CD4-positive, alpha-beta T cell treated with Interleukin-21 for 1 hour (primary cell): ENCODE results near the gene TEX2.

Source experiments
- DNase-seq: peaks from one replicate; pipeline ENCODE4 v3.0.0-alpha.2; 2020

TEX2 gene

DNA sequence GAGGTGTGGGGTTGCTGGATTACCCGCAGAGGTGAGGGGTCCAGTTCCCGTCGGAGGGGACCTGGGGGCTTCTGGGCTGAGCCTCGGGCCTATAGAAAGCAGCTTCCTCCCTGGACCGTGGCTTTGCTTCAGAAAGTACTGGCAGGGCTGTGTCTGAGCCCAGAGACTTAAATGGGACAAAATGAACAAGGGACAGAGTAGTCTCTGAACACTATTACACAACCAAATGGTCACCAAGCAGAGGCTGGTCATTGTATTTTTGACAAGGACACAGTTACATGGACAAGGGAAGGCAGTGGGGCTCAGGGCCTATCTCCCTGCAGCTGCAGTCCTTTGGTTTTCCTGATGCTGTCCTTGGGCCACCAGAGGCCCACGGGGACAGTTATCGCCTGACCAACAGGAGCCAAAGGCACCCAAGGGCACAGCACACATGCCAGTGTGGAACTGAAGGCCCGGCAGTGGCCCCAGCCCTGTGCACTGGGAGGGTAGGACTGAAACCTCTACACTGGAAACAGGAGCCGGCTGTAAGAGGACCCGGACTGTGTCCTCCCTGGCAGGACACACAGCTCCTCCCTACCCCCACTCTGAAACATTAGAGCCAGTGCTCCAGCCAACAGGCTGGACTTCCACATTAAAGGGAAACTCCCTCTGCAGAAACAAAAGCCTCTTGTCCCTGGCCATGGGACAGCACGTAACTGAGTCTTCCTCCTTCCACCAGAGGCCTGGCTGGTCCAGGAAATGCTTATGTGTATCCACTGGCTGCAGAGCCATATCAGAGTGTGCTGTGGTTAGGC is 107.1 kb downstream of the TEX2 start:
- DNase-seq: no peak

DNA sequence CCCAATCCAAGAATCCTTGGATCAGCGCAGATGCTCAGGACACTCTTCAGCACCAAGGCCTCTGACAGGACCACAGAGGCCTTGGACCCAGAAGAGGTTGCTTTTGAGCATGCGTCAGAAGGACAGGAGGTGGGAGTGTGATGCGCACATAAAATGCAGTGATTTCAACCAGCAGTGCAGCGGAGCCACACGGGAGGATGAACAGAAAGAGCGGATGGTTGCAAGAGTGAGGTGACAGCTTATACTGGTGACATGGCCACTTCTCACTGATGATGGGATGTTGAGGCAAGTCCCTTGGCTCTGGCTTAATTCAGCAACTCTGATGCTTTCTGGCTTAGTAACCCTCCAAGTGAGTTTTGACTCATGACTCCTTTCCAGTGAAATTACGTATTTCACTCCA is 107.9 kb downstream of the TEX2 start:
- DNase-seq: no peak

DNA sequence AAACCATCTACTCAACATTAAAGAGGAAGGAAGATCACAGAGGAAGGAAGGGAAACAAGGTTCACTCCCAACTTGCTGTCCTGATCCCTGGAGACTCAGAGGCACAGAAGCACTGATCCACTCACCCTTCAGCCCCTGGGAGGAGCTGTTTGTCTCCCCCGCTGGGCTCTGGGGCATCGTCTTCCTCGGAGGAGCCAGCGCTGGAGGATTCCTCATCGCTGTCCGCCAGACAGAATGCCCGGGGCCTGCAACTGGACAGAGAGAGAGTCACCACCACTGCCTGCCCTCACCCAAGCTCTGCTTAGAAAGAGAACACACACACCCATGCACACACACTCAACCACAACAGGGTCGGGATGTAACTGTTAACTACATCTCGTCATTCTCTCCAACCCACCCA is 108.3 kb downstream of the TEX2 start:
- DNase-seq: no peak

DNA sequence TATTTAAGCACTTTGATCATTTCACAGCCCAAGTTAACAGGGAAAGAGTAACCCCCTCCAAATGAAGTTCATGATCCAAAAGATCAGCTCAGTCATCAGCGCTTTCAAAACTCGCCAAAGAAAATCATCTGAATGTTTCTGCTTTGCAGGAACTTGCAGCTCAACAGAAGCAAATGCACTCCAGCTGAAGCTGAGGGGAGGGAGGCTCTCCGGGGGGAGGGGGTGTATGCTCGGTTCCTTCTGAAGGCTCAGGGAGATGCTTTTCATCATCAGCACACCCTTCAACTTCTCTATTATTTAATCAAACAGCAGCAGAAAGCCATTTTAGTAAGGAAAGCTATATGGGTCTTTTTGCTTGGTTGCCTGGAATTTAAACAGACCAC is 108.8 kb downstream of the TEX2 start:
- DNase-seq: no peak

DNA sequence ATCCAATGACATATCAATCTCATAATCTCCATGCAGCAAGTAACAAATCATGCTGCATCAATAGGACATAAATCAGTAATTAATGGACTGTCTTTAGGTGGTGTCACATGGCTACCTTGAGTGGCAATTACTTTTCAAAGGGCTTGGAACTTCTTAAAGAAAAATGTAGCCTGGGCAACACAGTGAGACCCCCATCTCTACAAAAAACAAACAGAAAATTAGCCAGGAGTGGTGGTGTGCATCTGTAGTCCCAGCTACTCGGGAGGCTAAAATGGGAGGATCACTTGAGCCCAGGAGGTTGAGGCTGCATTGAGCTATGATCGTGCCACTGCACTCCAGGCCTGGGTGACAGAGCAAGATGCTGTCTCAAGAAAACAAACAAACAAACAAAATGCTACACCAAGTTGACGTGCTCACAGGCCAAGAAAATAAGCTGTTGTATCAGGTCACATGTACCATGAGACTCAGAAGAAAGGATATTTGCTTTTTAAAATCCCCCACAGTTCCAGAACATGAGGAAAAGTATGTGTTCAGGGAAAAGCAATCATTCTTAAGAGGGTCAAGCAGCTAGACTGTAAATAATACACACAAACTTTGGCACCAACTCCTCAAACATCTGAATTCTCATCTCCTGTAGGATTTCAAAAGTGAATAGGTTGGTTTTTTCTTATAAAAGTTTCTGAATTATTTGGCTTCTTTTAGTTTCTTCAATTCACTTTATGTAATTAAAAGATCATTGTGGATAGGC is 109.3 kb downstream of the TEX2 start:
- DNase-seq: no peak

DNA sequence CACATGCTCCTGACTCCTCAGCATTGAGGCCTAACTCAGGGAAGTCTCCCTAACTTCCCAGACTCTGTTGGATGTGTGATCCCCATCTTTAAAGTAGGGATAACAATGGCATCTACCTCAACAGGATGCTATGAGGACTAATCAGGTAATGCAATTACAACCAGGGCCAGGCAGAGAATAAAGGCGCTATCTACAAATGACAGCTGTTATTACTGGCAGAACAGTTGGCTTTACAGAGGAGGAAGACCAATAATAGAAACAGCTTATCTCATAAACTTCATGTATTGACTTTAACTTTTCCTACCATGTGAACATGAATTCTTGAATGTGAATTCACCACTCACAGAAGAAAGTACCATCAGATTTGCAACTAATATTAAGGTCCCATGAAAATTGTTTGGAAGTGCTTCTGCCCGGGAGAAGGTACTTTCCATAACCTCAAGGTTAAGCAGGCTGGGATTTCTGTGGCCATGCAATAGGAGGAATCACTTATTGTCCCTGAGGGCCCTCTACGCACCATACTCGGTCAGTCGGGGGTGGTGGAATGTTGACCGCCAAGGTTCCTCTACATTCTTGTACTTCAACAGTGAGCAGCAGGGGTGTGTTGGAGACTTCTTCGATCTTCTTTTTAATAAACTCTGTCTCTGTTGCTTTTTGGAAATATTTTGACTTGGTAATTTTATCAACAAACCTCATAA is 110.5 kb downstream of the TEX2 start:
- DNase-seq: no peak

DNA sequence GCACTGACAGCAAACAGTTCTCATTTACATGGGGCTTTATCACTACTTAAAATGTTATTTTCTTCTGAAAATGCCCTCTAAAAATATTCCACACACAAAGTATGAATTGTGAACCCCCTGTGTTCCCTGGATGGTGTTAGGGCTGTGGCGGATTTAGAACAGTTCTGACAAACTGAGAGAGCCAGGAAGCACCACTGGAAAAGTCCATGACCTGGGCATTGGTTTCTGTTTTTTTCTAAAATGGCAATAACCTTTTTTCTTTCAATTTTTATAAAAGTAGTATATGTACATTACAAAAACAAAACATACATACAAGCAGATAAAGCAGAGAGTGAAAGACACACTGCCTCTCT is 112.1 kb downstream of the TEX2 start:
- DNase-seq: no peak

DNA sequence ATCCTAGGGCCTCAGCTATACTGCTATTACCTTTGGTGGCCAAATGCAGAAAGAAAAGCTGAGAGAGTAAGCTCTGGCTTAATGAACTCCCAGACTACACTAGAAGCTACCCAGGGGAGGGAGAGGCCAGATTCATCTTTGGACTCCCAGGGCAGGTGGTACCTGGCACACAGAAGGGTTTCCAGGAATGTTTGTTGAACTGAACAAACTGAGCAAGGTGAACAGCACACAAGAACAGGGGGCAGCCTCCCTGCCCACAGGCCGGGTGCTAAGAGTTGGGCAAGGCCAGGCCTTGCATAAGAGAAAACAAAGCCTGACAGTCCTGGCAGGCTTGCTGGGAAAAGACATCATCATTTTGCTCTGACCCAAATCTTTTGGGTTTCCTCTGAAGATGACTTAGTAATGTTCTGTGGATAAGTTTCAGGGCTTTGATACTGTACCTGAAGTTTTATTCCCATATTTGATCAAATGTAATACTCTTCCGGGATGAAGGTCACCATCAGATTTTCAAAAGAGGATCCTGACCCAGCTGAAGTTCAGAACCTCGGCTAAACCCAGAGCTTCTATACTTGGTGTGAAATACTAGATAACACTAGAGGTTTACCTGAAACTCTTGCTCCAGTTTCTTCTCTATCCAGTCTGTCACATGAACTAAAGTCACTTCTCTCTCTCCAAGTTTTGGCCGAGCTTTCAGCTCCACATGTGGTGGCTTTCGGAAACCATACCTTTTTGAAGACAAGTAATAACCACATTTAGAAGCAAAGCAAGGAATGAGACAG is 112.6 kb downstream of the TEX2 start:
- DNase-seq: no peak

DNA sequence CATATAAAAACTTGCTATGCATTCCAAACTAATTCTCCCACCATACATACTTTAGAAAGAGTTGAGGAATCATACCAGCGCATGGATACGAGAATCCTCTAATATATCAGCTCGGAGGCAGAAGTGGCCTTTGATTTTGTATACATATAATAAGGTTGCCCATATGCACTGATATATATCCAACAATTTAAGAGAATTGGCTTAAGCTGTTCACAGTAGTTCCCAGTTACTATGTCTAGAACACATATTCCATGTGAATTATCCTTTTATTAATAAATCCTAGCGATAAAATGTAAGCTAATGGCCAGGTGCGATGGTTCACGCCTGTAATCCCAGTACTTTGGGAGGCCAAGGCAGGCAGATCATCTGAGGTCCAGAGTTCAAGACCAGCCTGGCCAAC is 113.9 kb downstream of the TEX2 start:
- DNase-seq: no peak

DNA sequence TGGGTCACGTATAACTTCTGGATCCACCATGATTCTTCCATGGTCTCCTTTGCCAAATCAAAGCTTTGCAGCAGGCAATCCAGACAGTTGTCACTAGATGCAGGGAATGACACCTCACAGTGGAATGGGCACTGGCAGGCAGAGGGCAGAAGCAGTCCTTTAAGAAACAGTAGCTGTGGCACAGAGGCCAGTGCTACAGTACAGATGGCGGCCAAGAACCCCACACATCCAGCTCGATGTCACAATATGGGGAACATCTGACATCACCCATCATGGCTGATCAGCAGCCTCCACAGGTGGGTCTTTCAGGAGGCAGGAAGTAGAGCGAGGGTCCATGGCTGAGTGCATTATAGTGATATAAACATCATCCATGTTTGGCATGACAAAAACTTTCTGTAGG is 114.4 kb downstream of the TEX2 start:
- DNase-seq: no peak

DNA sequence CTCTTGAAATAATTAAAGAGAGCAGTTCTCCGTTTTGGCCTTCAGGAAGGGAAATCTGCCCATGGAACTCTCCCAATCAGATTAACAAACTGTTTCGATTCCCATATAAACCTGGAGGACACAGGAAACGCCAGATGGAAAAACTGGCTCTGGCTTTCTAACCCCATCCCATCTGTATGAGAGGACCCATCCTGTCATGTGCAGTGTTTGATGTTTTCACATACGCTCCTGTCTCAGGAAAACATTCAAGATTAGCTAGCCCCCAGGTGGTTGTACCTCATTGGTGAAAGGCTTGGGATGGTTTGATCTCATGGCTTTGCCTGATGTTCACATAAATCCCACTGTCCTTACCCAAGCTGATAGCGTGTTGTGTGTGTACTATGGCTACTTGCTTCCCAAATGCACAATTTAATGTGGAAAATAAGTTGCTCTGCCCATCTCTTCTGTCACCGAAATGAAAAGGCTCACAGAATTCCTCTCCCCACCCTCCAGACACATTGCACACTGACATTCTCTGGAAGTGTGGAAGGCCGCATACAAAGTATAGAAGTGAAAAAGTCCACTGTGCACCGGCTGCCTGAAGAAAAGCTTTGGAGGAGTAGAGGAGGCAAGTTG is 114.9 kb downstream of the TEX2 start:
- no peak for DNase-seq

DNA sequence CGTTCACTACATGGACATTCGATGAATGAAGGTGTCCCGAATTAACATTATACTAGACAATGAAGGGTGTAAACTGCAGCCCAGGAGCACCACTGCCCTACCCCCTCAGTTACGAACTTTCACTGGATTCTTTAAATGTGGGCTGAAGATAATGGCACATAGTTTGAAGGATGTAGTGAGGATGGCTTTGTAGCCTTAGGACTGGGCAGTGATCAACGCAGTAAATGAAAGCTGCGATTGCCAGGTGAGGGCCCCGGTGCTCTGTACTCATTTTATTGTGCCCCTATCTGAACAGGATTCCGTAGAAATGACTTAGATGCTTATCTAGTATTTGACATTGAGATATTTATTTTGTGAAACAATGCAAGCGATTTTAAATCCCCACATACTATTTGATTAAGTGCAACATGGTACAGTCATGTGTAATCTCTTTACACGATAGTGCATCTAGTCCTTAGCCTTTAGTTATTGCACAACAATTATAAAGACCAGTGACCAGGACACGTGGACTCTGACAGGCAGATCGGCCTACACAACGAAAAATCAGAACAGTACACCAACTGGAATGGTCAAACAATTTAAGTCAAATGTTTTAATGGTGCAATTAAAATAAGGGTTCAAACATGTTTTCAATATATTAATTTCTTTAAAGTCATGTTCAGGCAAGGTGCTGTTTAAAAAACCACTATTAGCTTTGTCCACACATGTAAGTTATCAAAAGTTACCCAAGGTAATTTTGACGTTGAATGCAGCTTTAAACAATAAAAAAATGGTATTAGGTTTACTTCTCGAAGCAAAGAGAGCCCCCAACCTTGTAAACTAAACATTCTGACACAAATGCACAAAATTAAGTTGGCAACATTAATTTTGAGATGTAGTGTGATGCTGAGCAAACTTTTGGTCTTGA is 115.7 kb downstream of the TEX2 start:
- DNase-seq: no peak

DNA sequence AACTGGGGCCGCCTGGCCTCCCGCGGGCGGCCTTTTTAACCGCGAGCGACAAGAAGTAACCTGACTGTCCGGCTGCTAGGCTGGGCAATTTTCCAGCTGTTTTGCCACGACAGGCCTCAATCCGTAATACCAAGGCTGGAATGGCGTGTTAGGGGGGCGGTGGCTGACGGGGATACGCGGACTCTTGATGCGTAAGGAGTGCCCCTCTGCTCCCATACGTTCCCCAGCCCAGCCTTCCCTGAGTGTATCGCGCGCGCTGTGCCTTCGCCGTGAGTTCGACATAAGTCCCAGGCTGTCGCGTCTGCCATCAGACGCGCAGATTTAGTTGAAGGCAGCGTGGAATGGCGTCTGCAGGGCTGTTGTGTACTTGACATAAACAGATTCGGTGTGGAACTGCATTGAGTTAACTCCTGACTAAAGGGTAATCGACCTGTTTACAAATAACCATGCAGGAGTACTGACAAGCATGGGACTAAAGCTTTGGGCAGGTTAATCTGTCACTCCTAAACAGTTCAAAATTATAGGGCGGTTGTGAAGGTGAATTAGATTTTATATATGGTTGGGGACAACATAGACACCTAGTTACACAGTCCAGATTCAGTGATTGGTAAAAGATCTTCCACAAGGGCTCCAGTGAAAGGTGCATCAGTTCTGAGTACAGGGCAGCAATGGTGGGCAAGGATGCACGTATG is 116.5 kb downstream of the TEX2 start:
- peak; percentile 55 for DNase-seq

DNA sequence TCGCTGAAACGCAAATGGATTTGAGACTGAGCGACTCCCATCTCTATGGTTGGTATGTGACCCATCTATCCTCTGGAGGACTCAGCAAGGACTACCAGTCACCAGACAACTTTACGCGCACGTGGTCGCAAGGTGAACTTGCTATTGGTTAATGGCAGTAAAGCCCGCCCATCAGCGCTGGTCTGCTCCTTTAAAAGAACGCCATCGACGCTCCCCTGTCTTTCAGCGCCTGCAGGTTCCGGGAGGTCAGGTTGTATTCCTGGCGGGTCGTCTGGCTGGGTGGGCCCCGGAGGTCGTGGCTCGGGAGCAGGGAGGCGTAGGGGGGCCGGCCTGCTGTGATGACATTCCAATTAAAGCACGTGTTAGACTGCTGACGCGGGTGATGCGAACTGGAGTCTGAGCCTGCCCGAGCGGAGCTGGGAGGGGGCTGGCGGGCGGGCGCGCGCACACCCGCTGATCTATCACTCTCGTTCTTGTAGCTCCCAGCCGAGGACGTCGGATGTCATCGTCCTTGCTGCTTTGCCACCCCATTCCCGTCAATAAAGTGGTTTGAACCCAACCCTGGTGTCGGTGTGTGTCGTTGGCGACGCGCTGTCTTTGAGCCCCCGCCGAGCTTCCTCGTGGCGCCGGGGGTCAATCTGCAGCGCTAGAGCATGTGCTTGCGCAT is 117.2 kb downstream of the TEX2 start:
- peak; percentile 98 for DNase-seq

DNA sequence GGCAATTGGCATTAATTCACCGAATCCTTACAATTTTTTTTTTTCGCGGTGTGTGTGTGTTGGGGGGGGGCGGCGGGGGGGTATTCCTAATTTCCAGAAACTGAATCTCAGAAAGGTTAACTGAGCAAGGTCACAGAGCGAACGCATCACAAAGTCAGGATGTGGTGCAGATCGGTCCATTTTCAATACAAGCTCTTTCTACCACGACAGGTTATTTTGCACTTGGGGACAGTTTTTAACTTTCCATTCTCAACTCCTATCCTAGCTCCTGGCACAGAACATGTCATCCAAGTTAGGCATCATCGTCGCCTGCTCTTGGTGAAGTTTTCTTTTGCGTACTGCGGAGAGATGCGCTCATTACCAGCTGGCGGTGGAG is 117.7 kb downstream of the TEX2 start:
- no peak for DNase-seq

DNA sequence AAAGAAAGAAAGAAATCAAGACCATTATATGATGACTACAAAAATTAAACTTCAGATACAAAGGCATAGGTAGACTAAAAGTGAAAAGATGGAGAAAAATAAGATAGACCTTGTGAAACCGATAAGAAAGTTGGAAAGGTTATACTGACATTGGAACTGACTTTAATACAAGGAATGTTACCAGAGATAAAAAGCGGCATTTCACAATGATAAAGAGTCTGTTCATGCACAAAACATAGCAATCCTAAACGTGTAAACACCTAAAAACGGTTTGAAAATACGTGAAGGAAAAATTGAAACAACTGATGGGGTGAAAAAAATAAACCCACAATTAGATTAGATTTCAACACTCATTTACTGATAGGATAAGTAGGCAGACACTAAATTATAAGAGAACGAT is 123.5 kb downstream of the TEX2 start:
- no peak for DNase-seq

DNA sequence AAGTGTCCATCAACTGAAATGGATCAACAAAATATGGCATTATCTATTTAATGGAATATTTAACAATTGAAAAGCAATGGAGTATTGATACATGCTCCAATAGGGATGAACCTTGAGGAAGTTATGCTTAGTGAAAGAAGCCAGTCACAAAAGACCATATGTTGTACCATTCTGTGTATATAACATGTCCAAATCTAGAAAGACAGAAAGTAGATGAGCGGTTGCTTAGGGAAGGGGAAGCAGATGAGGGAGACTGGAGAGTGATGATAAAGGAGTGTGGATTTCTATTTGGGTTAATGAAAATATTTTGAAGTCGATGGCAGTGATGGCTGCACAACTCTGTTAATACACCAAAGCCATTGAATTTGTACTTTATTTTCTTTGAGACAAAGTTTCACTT is 124.6 kb downstream of the TEX2 start:
- no peak for DNase-seq

DNA sequence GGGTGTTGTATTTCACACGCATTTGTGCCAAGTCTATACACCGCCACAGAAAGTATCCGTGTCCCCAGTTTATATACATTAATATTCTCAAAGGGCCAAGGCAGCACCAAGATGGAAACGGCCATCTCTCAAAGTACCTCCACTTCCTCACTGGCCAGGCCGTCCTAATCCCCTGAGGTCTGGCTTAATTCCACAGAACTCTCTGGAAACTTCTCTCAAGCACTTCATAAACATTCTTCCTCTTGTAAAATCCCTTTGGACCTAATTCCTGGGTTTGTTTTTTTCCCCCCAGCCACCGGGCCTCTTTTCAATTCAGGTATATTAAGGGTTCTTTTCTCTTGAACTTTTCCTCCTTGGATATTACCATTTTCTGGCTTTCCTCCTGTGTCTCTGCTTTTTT is 128.1 kb downstream of the TEX2 start:
- no peak for DNase-seq

DNA sequence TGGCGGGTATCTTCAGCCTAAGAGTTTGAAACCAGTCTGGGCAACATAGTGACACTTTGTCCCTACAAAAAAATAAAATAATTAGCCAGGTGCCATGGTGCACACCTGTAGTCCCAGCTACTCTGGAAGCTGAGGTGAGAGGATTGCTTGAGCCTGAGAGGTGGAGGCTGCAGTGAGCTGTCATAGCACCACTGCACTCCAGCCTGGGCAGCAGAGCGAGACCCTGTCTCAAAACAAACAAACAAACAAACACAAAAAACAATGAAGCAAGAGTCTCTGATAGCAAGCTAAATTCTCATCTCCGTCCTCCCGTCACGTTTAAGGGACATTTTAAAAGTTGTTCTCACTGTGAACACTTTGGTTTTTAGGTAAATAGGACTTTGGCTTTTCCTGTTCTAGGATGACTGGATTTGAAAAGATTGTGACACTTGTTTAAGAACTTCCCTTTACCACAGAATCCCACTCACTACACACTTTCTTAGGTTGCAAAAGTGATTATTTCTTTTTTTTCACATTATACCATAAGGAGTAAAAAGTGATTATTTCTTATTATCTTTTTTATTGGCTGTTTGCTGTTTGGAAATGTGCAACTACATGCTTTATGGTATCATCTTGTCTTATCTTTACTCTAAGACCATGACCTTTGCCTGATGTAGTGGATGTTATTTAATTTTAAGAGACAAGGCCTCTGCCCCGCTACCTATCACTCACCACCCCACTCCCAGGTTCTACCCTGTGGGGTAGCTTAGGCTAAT is 128.7 kb downstream of the TEX2 start:
- DNase-seq: no peak
